GM13977 (cell line): ENCODE results near the gene PDE1A.

Source experiments
- DNase-seq: peaks from one replicate; pipeline ENCODE4 v3.0.0; 2012; ENCODE audit warnings: low spot score
- CTCF ChIP-seq: IDR thresholded peaks from 2 replicates; pipeline ENCODE4 v1.5.1; 2012; ENCODE audit warnings: mild to moderate bottlenecking, control low read depth; ENCODE audit not compliant: insufficient read depth; ENCODE audit errors: extremely low read depth, missing control alignments
- in situ Hi-C: fragments of 300-500 bp; cut with MboI; formaldehyde crosslinking; loops from one replicate; pipeline ENCODE4 v1.12.0; 2022; ENCODE audit warnings: low sequenced_read_pairs, low pct_unique_long_range_greater_than_20kb, mixed read lengths, inconsistent platforms; ENCODE audit not compliant: unreplicated experiment

The PDE1A gene

GRCh38 chr2:182377467-182377866 is 49.4 kb downstream of the PDE1A start:
- no peak for TF ChIP-seq CTCF
- no peak for DNase-seq
- in situ Hi-C loops, result no loop called here

- no peak for DNase-seq
- TF ChIP-seq CTCF, result no peak
- in situ Hi-C loops, result no loop called here
These were observed 51.0 kb downstream of the PDE1A start for GRCh38 chr2:182375862-182376261.

GRCh38 chr2:182372661-182373060 is 54.2 kb downstream of the PDE1A start:
- TF ChIP-seq CTCF, result no peak
- in situ Hi-C loops, result no loop called here

GRCh38 chr2:182368996-182369395 is 57.8 kb downstream of the PDE1A start:
- in situ Hi-C loops, result no loop called here
- DNase-seq, result no peak
- TF ChIP-seq CTCF, result no peak

More at GRCh38 chr2:182372661-182373060, 54.2 kb downstream of the PDE1A start:
- no peak for DNase-seq

GRCh38 chr2:182368446-182368845 is 58.4 kb downstream of the PDE1A start:
- no peak for DNase-seq
- no peak for TF ChIP-seq CTCF
- in situ Hi-C loops, result no loop called here

- no peak for TF ChIP-seq CTCF
- in situ Hi-C loops, result no loop called here
- no peak for DNase-seq
These were observed 59.4 kb downstream of the PDE1A start for GRCh38 chr2:182367401-182367800.

GRCh38 chr2:182366628-182367027 is 60.2 kb downstream of the PDE1A start:
- DNase-seq, result no peak
- no peak for TF ChIP-seq CTCF
- in situ Hi-C loops, result no loop called here
